K562 (cell line): ENCODE data around the gene FZD1. TPM values are rescaled to one million over a fixed set of nuclear protein-coding genes. Genes with fewer than 3 reads are reported as not detected.

Experiments
- FOXP1 ChIP-seq: sonication (generic); formaldehyde crosslinking; IDR thresholded peaks from 2 replicates; pipeline ENCODE4 v1.8.0; 2022; ENCODE audit warnings: mild to moderate bottlenecking, missing genetic modification reagents
- HNRNPL ChIP-seq: fragments of 200-400 bp; formaldehyde crosslinking; IDR thresholded peaks from 2 replicates; pipeline ENCODE4 v1.6.1; 2017; ENCODE audit warnings: low read depth, mild to moderate bottlenecking, low read length
- KLF16 ChIP-seq: IDR thresholded peaks from 2 replicates; pipeline ENCODE4 v1.6.1; 2016; ENCODE audit warnings: antibody characterized with exemption
- MEF2D ChIP-seq: conservative IDR thresholded peaks from 2 replicates; pipeline ENCODE4 v1.6.1; 2016; ENCODE audit warnings: low read depth, missing genetic modification characterization, missing compliant biosample characterization
- NR1H2 ChIP-seq: sonication (generic); formaldehyde crosslinking; IDR thresholded peaks from 2 replicates; pipeline ENCODE4 v1.4.0; 2020; ENCODE audit warnings: mild to moderate bottlenecking, missing genetic modification reagents
- OTX1 ChIP-seq: fragments of 450-650 bp; formaldehyde crosslinking; IDR thresholded peaks from 2 replicates; pipeline ENCODE4 v1.4.0; 2022; ENCODE audit warnings: mild to moderate bottlenecking
- SAFB ChIP-seq: fragments of 200-400 bp; formaldehyde crosslinking; IDR thresholded peaks from 2 replicates; pipeline ENCODE4 v1.6.1; 2017; ENCODE audit warnings: low read depth, low read length, borderline replicate concordance
- SNIP1 ChIP-seq: fragments of 450-650 bp; IDR thresholded peaks from 2 replicates; pipeline ENCODE4 v1.7.1; 2017; ENCODE audit warnings: low read depth, mild to moderate bottlenecking
- TCF7 ChIP-seq: sonication (generic); IDR thresholded peaks from 2 replicates; pipeline ENCODE4 v1.6.1; 2016; ENCODE audit warnings: antibody characterized with exemption, borderline replicate concordance
- ZNF232 ChIP-seq: sonication (generic); formaldehyde crosslinking; IDR thresholded peaks from 2 replicates; pipeline ENCODE4 v1.8.0; 2022; ENCODE audit warnings: mild to moderate bottlenecking, missing genetic modification reagents
- ZNF764 ChIP-seq: fragments of 250-450 bp; sonication (Bioruptor Pico); IDR thresholded peaks from 2 replicates; pipeline ENCODE4 v1.4.0; 2020; ENCODE audit warnings: low read depth, mild to moderate bottlenecking, moderate library complexity
- polyA plus RNA-seq, 8 experiments: library from polyadenylated mRNA; depleted of rRNA in 4 of 8; stranded (reverse) in 5 of 8; unstranded in 3 of 8; fragments of >200 nt; fragmentation: Nextera tagmentation in 2 of 8; fragmentation: Illumina TruSeq in 1 of 8; extraction: Ambion mirVana in 2 of 8; extraction: Trizol in 1 of 8; gene quantifications; 2 replicates each; pipeline versions ENCODE4 v1.2.1 to v1.2.3, GENCODE V29; 2011 to 2014; ENCODE audit warnings: inconsistent platforms in 1 of 8, missing spikeins in 1 of 8
- total RNA-seq, 7 experiments: library from RNA; depleted of rRNA in 6 of 7; stranded (reverse); fragments of >200 nt in 6 of 7; fragmentation: Illumina TruSeq in 2 of 7; extraction: Trizol in 2 of 7; gene quantifications; 2 replicates each; pipeline versions ENCODE4 v1.2.1 to v1.2.3, GENCODE V29; 2011 to 2021; ENCODE audit warnings: low replicate concordance in 1 of 7
- TF ChIP-seq, protein P1 (sequence below): fragments of 250-450 bp; sonication (Bioruptor Pico); IDR thresholded peaks from 2 replicates; pipeline ENCODE4 v1.4.0; 2020
- TF ChIP-seq, protein P2 (sequence below): fragments of 450-650 bp; formaldehyde crosslinking; IDR thresholded peaks from 2 replicates; pipeline ENCODE4 v1.4.0; 2020; ENCODE audit warnings: mild to moderate bottlenecking
- TF ChIP-seq, protein P3 (sequence below): sonication (generic); IDR thresholded peaks from 2 replicates; pipeline ENCODE4 v1.6.1; 2016
- TF ChIP-seq, protein P4 (sequence below): fragments of 450-650 bp; IDR thresholded peaks from 2 replicates; pipeline ENCODE4 v1.6.1; 2014; ENCODE audit warnings: low read depth, mild to moderate bottlenecking, moderate library complexity, borderline replicate concordance
- TF ChIP-seq, protein P5 (sequence below): fragments of 450-650 bp; IDR thresholded peaks from 2 replicates; pipeline ENCODE4 v1.7.1; 2018; ENCODE audit warnings: mild to moderate bottlenecking, low read depth; ENCODE audit not compliant: partially characterized antibody
- TF ChIP-seq, protein P6 (sequence below): sonication (generic); formaldehyde crosslinking; IDR thresholded peaks from 2 replicates; pipeline ENCODE4 v1.8.0; 2022; ENCODE audit warnings: mild to moderate bottlenecking, missing genetic modification reagents

Gene FZD1
- total and polyA plus RNA-seq, 9 of the 15 experiments (the other 6 are each of a cell fraction or from before 2014, with no cell fraction given), result 0.25 to 5.1 (median 1.8) TPM

DNA sequence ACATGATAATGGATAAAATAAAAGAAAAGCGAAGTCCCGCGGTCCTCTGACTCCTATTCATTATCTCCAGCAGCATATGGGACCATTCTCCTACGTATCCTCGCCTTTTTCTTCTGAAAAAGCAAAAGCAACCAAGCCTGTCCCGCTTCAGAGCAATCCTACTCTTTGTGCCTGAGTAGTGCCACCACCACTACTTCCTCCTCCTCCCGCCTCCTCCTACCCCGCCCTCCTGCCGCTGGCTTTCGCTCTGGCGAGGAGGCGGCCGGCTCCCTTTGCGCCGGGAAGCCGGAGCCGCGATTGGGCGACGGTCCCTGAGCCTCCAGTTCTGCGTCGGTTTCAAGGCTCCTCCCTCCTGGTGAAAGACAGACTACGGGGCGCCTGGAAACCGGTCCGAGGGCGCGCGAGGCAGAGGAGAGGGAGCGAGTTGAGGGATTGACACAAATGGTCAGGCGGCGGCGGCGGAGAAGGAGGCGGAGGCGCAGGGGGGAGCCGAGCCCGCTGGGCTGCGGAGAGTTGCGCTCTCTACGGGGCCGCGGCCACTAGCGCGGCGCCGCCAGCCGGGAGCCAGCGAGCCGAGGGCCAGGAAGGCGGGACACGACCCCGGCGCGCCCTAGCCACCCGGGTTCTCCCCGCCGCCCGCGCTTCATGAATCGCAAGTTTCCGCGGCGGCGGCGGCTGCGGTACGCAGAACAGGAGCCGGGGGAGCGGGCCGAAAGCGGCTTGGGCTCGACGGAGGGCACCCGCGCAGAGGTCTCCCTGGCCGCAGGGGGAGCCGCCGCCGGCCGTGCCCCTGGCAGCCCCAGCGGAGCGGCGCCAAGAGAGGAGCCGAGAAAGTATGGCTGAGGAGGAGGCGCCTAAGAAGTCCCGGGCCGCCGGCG lies at the start of gene FZD1 (continued):
- TF ChIP-seq, protein P1, sequence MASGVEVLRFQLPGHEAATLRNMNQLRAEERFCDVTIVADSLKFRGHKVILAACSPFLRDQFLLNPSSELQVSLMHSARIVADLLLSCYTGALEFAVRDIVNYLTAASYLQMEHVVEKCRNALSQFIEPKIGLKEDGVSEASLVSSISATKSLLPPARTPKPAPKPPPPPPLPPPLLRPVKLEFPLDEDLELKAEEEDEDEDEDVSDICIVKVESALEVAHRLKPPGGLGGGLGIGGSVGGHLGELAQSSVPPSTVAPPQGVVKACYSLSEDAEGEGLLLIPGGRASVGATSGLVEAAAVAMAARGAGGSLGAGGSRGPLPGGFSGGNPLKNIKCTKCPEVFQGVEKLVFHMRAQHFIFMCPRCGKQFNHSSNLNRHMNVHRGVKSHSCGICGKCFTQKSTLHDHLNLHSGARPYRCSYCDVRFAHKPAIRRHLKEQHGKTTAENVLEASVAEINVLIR (CRISPR knock-in tag), result peak; percentile 32; the same call in 1 of the 2 replicates
- TF ChIP-seq, protein P2, sequence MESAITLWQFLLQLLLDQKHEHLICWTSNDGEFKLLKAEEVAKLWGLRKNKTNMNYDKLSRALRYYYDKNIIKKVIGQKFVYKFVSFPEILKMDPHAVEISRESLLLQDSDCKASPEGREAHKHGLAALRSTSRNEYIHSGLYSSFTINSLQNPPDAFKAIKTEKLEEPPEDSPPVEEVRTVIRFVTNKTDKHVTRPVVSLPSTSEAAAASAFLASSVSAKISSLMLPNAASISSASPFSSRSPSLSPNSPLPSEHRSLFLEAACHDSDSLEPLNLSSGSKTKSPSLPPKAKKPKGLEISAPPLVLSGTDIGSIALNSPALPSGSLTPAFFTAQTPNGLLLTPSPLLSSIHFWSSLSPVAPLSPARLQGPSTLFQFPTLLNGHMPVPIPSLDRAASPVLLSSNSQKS (CRISPR knock-in tag), result no peak
- no peak for TF ChIP-seq ZNF232 (CRISPR knock-in tag)
- peak; percentile 82; the same call in 1 of the 2 replicates for TF ChIP-seq OTX1
- 0 out of 2 replicates have a peak, but pooled peaks have one; percentile 26 for TF ChIP-seq SAFB
- no peak for TF ChIP-seq MEF2D (tag)
- TF ChIP-seq TCF7, result 0 out of 2 replicates have a peak, but pooled peaks have one; percentile 54
- TF ChIP-seq, protein P3, sequence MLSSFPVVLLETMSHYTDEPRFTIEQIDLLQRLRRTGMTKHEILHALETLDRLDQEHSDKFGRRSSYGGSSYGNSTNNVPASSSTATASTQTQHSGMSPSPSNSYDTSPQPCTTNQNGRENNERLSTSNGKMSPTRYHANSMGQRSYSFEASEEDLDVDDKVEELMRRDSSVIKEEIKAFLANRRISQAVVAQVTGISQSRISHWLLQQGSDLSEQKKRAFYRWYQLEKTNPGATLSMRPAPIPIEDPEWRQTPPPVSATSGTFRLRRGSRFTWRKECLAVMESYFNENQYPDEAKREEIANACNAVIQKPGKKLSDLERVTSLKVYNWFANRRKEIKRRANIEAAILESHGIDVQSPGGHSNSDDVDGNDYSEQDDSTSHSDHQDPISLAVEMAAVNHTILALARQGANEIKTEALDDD, result no peak
- TF ChIP-seq, protein P4, sequence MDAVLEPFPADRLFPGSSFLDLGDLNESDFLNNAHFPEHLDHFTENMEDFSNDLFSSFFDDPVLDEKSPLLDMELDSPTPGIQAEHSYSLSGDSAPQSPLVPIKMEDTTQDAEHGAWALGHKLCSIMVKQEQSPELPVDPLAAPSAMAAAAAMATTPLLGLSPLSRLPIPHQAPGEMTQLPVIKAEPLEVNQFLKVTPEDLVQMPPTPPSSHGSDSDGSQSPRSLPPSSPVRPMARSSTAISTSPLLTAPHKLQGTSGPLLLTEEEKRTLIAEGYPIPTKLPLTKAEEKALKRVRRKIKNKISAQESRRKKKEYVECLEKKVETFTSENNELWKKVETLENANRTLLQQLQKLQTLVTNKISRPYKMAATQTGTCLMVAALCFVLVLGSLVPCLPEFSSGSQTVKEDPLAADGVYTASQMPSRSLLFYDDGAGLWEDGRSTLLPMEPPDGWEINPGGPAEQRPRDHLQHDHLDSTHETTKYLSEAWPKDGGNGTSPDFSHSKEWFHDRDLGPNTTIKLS, result peak; percentile 62; the same call in 1 of the 2 replicates
- TF ChIP-seq, protein P5, sequence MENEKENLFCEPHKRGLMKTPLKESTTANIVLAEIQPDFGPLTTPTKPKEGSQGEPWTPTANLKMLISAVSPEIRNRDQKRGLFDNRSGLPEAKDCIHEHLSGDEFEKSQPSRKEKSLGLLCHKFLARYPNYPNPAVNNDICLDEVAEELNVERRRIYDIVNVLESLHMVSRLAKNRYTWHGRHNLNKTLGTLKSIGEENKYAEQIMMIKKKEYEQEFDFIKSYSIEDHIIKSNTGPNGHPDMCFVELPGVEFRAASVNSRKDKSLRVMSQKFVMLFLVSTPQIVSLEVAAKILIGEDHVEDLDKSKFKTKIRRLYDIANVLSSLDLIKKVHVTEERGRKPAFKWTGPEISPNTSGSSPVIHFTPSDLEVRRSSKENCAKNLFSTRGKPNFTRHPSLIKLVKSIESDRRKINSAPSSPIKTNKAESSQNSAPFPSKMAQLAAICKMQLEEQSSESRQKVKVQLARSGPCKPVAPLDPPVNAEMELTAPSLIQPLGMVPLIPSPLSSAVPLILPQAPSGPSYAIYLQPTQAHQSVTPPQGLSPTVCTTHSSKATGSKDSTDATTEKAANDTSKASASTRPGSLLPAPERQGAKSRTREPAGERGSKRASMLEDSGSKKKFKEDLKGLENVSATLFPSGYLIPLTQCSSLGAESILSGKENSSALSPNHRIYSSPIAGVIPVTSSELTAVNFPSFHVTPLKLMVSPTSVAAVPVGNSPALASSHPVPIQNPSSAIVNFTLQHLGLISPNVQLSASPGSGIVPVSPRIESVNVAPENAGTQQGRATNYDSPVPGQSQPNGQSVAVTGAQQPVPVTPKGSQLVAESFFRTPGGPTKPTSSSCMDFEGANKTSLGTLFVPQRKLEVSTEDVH, result peak; percentile 84
- no peak for TF ChIP-seq SNIP1
- no peak for TF ChIP-seq KLF16
- peak; percentile 19; the same call in 1 of the 2 replicates for TF ChIP-seq FOXP1 (CRISPR knock-in tag)
- TF ChIP-seq, protein P6, sequence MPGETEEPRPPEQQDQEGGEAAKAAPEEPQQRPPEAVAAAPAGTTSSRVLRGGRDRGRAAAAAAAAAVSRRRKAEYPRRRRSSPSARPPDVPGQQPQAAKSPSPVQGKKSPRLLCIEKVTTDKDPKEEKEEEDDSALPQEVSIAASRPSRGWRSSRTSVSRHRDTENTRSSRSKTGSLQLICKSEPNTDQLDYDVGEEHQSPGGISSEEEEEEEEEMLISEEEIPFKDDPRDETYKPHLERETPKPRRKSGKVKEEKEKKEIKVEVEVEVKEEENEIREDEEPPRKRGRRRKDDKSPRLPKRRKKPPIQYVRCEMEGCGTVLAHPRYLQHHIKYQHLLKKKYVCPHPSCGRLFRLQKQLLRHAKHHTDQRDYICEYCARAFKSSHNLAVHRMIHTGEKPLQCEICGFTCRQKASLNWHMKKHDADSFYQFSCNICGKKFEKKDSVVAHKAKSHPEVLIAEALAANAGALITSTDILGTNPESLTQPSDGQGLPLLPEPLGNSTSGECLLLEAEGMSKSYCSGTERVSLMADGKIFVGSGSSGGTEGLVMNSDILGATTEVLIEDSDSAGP (CRISPR knock-in tag), result no peak
- no peak; the same call in 1 of the 2 replicates for TF ChIP-seq HNRNPL
- no peak for TF ChIP-seq ZNF764 (CRISPR knock-in tag)
- 0 out of 2 replicates have a peak, but pooled peaks have one; percentile 62 for TF ChIP-seq NR1H2 (CRISPR knock-in tag)
